CD4-positive, alpha-beta T cell treated with Interleukin-21 for 1 hour (primary cell): ENCODE data around the gene GALM.
"Not testable (repeated sequence)": the region's sequence is repeated elsewhere in the genome, so short reads cannot be mapped to it uniquely, and the experiment has no call there.

Source experiments
- DNase-seq: peaks from one replicate; pipeline ENCODE4 v3.0.0-alpha.2; 2020

Gene GALM

DNA sequence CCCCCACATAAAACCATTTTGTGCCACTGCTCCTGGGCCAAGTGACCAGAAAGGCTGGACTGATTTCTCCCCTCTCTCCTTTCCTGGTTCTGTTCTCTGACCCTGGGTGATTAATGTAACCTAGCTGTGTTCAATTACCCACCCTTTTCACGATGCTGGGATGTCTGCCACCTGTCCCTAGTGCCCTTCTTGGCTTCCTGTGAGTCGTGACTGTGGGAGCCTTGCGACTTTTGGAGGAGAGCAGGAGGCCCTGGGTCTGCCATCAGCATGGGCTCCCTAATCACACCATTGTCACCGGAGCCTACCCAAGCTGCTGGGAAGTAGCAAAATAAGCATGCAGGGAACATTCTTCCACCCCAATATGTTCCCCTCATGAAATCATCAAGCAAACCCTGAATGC lies 47.0 kb downstream of the GALM start:
- DNase-seq: no peak

DNA sequence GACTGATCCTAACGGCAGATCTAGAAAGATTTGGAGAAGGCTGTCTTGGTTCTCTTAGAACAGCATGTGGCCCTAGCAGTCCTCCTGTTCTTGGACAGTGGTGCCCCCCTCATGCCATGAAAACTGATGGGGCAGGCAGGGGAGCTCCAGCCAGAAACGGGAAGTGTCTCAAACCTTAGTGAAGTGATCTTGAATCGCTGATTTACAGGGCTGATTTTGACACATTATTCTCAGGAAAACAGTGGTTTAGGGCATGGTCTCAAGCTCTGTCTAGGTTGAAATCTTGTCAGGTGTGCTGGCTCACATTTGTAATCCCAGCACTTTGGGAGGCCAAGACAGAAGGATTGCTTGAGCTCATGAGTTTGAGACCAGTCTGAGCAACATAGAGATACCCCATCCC lies 47.4 kb downstream of the GALM start:
- DNase-seq: no peak

DNA sequence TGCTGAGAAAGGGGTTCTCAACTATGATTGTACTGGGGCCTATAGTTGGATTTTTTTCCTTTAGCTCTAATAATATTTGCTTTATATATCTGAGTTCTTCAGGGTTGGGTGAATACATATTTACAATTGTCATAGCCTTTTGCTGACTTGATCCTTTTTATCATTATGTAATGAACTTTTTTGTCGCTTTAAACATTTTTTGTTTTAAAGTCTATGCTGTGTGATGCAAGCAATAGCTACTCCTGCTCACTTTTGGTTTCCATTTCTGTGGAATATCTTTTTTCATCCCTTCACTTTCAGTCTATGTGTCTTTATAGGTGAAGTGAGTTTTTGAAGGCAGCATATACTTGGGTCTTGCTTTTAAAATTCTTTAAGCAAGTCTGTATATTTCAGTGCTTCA lies 49.0 kb downstream of the GALM start:
- DNase-seq: not testable (repeated sequence)

DNA sequence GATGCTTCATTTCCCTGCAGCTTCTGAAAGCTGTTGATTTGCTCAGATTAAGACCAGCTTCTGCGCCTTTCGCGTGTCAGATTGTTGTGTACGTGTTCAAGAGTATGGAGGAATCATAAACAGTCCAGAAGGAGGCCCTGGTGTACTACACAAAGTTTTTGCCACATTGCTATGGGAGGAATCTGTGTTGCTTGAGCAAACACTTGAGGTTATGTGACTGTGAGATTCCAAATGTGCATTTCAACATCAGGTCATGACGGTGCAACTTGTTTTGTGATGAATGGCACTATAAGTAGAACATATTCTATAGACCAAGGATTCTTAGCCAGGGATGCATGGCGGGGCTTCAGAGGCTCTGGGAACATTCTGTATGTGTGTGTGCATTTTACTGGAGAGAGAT lies 50.3 kb downstream of the GALM start:
- no peak for DNase-seq

DNA sequence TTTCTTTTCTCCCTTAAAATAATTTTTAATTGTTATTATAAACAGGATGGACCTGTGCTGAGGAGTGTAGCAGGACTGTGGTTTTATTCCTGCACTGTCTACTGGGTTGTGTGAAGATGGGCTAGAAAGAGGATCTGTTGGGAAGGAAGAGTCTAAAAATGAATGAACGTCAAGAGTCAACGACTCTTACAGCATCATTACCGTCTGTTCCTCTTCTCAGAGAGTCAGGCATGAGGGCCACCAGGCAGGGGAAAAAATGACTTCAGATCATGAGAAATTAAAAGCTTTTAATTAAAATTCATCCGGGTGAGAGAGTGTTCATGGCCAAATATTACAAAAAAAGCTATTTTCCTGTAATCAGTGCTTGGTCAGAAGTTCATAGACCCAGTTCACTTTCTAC lies 52.7 kb downstream of the GALM start:
- no peak for DNase-seq

DNA sequence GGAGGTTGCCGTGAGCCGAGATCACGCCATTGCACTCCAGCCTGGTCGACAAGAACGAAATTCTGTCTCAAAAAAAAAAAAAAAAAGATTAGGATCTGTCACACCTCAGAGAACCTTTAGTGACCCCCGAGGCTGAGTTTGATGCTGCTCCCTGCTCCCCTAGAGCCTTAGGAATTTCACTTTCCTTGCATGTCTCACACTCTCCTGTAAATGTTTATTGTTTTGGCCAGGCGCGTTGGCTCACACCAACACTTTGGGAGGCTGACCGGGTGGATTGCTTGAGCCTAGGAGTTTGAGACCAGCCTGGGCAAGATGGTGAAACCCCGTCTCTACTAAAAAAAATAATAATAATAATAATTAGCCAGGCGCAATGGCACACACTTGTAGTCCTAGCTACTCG lies 53.8 kb downstream of the GALM start:
- no peak for DNase-seq

DNA sequence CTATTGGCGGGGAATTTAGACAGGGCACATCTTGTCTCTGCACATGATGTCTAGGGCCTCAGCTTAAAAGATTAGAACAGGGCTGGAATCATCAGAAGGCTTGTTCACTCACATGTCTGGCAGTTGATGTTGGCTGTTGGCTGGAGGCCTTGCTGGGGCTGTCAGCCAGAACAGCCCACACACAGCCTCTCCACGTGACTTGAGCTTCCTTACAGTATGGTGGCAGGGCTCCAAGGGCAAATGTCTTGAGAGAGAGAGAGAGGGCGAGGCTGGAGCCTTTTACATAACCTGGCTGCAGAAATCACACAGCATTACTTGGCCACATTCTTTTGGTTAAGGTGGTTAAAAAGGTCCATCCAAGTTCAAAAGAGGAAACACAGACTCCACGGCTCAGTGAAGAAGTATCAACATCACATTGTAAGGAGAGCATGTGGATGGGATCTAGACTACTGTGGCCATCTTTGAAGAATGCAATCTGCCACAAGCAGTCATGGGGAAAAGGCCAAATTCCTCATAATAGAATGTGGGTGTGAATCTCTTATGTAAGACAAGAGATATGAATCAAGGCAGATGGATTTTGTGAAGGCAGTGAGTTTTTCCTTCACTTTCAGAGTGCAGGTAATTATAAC lies 54.8 kb downstream of the GALM start:
- no peak for DNase-seq

DNA sequence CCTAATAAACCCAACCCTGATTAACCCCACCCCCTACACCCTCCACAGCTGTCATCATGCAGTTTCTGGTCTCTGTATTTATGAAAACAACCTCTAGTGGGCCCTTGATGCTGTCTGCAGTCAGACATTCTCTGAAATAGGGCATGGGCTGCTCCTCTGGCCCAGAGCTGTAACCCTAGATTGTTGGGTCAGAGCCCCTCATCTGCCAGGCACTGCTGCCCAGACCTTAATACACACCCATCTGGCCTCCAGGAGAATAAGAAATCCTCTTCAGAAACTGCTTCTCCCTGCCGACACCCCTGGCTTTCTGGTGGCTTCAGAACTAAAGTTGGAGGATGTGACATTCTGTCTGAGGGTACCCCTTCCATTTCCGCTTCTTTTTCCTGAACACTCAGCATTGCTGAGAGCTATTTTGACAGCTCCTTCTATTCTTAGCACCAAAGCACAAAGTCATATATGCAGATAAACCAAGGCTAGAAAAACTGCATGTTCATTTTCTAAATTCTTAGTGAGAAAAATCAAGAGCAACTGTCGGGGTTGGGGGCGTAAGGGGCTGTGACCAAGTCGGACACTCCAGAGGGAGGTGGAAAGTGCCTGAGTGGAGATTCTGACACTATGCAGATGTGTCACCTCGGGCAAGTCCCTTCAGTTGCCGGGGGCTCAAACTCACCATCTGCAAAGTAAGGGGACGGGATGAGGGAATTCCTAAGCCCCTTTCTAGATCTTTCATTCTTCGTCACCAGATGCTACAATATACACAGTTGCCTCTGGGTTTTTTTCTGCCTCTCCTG lies 56.6 kb downstream of the GALM start:
- DNase-seq: peak; percentile 53

DNA sequence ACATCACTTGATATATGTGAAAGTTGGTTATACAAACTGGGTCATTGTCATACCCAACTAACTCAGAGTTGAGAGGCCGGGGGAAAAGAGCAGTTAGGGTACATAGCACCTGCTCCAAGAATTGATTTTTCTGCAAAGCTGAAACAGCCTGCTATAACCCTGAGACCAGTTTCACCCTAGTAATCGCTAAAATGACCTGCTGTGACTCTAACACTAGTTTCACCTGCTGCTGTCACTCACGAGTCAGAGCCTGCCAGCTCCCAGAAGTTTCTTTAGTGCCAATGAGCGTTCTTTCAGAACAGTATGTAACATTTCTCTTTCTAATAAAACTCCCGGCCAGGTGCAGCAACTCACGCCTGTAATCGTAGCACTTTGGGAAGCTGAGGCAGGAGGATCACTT lies 57.3 kb downstream of the GALM start:
- DNase-seq: no peak

DNA sequence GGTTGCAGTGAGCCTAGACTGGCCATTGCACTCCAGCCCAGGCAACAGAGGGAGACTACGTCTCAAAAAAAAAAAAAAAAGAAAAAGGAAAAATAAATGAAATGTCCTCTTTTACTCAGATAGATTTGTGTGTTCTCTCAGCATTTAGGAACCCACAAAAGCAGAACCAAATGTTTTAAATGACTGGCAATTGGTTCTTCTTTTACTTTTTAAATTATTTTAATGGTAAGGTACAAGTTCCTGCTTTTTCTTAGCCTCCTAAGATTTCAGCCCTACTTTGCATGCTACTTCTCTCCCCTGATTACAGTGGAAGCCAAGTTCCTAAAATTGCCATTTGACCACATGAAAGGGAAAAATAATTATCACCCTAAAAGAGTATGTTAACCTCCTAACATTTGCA lies 61.7 kb downstream of the GALM start:
- no peak for DNase-seq

DNA sequence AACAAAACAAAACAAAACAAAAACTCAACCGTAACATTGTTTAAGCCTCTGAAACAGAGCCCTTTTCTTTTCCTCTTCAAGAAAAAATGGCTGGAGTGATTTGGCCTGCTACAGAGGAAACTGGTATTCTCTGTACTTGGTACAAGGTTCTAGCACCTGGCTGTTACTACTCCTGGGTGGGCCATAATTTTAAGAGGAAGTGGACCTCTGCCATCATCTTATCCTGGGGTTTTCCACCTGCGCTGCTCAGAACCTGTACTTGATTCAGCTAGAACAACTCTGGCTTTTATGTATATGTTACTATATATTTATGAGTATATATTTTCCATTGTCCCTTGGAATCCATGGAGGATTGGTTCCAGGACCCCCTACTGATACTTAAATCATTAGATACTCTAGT lies 62.8 kb downstream of the GALM start:
- DNase-seq: no peak

DNA sequence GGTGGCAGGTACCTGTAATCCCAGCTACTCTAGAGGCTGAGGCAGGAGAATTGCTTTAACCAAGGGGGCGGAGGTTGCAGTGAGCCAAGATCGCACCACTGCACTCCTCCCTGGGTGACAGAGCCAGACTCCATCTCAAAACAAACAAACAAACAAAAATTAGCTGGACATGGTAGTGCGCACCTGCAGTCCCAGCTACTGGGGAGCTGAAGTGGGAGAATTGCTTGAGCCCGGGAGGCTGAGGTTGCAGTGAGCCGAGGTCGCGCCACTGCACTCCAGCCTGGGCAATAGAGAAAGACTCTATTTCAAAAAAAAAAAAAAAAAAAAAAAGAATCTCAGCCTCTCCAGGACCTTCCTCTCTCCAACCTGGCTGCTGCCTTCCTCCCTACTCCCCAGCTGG lies 65.2 kb downstream of the GALM start:
- no peak for DNase-seq

DNA sequence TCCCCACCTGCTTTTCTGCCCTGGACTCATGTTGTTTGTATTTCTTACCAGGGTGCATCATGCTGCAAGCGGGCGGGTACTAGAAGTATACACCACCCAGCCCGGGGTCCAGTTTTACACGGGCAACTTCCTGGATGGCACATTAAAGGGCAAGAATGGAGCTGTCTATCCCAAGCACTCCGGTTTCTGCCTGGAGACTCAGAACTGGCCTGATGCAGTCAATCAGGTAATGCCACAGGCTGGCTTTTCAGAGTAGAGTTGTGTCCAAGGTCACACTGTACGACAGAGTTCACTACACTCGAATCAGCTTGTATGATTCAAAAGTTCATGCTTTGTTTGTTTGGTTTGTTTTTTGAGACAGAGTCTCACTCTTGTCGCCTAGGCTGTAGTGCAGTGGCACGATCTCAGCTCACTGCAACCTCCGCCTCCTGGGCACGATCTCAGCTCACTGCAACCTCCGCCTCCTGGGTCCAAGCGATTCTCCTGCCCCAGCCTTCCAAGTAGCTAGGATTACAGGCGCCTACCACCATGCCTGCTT lies 65.8 kb downstream of the GALM start:
- no peak for DNase-seq

DNA sequence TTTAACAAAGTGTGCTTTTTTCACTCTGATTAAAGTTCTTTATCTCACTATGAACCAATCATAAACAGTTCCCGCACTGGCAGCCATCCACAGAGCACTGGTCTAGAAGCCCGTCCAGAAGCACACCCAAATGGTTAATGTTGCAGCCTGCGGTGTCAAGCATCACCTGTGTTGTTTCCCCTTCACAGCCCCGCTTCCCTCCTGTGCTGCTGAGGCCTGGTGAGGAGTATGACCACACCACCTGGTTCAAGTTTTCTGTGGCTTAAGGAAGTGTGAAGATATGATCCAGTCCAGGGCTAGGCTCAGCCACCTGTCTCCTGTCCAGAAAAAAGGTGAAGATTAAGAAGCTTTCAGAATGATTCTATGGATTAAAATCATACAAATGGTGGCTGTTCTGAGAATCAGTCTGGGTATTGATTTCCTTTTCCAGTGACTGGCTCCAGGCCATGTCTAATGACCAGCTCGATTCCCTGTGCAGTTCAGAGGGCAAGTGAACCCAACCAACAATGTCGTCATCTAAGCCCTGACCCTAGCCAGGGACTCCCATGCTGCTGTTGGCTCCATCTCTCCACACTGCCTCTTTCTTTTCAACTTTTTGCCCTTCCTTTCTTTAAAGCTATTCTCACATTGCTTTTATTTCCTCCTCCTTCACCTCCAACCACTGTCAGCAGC lies 67.5 kb downstream of the GALM start:
- DNase-seq: no peak

DNA sequence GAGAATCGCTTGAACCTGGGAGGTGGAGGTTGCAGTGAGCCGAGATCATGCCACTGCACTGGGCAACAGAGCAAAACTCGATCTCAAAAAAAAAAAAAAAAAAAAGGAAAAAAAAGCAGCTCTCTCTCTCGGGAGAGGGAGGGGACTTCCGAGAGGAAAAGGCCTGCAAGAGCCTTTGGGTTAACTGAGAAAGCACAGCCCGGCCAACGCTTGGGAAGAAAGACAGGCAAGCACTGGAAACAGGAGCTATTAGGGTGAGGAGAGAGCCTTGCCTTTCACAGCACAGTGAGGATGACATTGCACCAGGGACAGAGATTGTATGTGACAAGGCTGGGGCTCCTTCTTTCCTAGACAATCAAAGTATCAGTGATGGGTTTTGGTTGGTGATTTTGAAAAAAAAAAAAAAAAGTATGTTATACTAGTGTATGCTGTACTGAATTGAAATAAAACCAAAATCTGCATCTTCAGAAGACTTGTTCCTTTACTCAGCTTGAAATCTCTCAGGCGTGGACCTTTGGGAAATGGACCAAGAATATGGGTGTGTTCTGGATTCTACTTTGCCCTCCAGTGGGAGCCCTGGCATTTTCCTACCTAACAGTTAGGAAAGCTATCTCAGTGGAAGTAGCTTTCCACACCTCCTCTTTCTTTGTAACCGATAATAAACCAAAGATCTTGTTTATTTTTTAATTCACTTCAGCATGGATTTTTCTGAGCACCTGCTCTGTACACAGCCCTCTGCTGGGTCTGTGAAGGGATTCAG lies 68.6 kb downstream of the GALM start:
- DNase-seq: no peak

DNA sequence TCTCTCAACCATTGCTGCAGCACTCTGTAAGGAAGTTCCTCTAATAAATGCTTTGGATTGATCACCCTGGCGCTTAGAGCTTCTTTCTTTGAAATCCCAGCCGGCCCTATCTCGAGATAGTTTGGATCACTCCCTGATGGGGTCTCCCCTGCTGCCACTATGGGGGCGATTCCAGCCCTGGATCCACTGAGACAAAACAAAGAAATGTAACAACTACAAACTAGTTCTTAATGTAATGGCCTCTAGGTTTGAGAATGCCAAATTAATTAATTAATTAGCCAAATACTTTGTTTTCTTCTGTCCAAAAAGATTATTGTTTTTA lies 70.0 kb downstream of the GALM start:
- DNase-seq: no peak

DNA sequence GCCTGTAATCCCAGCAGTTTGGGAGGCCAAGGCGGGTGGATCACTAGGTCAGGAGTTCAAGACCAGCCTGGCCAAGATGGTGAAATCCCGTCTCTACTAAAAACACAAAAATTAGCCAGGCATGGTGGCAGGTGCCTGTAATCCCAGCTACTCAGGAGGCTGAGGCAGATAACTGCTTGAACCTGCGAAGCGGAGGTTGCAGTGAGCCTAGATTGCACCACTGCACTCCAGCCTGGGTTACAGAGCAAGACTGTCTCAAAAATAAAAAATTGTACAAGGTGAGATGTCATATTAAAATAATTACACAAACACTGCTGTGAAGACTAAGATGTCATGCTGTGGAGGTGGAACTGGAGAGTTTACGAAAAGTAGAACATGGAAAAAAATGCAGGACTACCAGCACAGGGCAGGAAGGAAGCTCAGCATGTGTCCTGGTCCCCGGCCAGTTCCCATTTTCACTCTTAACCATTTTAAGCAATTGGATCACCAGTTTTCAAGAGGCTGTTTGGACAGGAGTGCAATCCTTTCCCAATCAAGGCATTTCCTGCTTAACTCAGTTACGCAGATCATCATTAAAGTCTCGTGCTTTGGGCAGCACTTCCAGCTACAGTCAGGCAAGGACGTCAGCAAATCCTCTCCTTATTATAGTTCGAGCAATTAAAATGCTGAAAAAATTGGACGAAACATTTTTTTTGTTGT lies 71.2 kb downstream of the GALM start:
- DNase-seq: not testable (repeated sequence)

DNA sequence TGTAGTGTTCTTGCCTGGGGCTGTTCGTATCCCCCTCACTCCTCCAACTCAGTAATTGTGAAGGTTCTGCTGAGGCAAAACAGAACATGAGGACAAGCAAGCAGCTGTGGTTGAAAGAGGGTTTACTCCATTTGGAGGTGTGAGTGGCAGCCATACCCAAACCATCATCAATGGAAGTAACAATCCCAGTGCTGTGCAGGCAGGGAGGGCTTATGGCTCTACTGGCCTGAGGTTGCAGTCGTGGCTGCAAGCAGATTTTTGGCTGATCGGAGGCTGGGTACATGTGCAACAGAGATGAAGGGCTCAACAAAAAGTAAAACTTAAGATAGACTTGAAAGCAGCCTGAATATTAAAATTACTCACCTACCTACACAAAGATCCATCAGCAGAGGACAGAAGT lies 72.0 kb downstream of the GALM start:
- DNase-seq: no peak

DNA sequence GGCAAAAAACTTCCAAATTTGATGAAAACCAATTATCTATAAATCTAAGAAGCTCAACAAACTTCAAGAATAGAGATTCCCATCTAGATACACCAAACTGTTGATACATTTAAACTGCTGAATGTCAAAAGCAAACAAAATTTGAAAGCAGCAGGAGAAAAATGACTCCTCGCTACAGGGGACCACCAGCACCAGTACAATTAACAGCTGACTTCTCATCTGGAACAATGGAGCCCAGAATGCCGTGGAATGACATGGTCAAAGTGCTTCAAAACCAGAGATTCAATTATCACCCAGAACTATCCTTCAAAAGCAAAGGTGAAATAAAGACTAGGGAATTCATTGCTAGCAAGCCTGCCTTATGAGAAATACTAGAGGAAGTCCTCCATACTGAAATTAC lies 73.6 kb downstream of the GALM start:
- no peak for DNase-seq

DNA sequence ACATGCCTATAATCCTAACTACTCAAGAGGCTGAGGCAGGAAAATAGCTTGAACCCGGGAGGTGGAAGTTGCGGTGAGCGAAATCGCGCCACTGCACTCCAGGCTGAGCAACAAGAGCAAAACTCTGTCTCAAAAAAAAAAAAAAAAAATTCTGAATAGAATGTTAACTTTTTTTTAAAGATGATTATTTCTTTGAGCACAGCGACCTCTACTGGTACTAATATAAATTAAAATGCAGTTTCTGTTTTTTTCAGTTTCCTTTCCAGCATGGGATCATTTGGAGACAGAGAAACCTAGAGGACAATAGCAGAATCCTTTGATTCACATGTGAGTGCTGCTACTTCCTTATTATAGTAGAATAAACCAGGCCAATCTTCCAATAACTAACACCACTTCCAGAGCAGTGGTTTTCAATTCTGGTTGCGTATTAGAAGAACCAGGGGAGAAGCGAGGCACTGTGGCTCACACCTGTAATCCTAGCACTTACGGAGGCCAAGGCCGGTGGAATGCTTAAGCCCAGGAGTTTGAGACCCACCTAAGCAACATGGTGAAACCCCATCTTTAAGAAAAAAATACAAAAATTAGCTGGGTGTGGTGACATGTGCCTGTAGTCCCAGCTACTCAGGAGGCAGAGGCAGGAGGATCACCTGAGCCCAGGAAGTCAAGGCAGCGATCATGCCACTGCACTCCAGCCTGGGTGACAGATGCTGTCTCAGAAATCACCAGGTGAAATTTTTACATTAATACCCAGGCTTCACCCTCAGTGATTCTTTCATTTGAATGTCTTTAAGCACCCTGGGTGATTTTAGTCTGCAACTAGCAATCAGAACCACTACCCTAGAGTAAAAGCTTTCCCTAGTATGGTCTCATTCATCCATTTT lies 75.2 kb downstream of the GALM start:
- peak; percentile 72 for DNase-seq

DNA sequence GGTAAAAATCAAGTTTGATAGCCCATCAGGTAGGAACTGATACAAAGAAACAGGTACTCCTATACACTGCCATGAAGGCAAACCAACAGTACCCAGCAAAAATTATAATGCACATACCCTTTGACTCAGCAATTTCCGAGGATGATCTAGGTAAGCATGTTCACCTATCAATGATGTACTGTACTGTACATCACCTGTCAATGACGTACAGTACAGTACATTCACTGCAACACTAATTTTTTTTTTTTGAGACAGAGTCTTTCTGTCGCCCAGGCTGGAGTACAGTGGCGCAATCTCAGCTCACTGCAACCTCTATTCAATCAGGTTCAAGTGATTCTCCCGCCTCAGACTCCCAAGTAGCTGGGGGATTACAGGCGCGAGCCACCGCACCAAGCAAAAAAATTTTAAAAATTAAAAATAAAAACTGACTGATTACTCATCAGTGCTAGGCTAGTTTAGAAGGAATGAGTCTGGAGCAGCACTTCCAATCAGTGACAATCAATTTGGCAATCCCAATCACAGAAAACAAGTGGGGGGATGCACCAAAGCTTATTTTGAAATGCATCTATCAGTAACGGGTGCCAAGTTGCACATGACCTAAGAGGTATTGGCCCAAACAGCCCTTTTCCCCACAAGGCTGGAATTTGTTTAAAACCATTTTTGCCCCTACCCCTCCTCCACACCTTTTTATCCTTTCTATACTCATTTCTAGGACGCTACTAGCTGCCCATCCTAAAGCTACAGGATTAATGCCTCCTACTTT lies 77.1 kb downstream of the GALM start:
- DNase-seq: peak; percentile 47
